IMR-90 (cell line): ENCODE measurements around the gene AKAP13. TPM values are rescaled to one million over a fixed set of nuclear protein-coding genes. Genes with fewer than 3 reads are reported as not detected.

ENCODE experiments used
- ATAC-seq: fragments of 200-7000 bp; cut with Tn5 transposase; 2 replicates; pipeline ENCODE4 v1.9.1; 2020; ENCODE audit warnings: low read depth, mild to moderate bottlenecking, moderate library complexity
- BruUV-seq: library from RNA; stranded (reverse); fragments of 400-500 nt; replicated peaks from 2 replicates; lab custom pipeline; 2021; lab: Mats Ljungman, UMichigan
- CTCF ChIA-PET: fragments of 300-600 bp; formaldehyde crosslinking; extraction: SDS; loops from one replicate; lab custom pipeline; 2021; ENCODE audit warnings: antibody characterized with exemption; lab: Yijun Ruan, JAX
- POLR2A ChIA-PET: fragments of 300-600 bp; sonication (Branson Sonifier 250); formaldehyde crosslinking; loops from one replicate; lab custom pipeline; 2022; ENCODE audit warnings: antibody characterized with exemption; ENCODE audit not compliant: unreplicated experiment; lab: Charles Lee
- DNase-seq: peaks from one replicate; pipeline ENCODE4 v3.0.0; 2013
- H2AFZ ChIP-seq: replicated peaks from 2 replicates; pipeline ENCODE3; 2013; ENCODE audit warnings: low read length, mild to moderate bottlenecking; ENCODE audit not compliant: poor library complexity
- H2AK5ac ChIP-seq: 2 replicates; pipeline ENCODE4 v1.6.1; 2013; ENCODE audit warnings: low read depth, low read length, inconsistent platforms
- H2AK9ac ChIP-seq: replicated peaks from 2 replicates; pipeline ENCODE3; 2013; ENCODE audit warnings: mild to moderate bottlenecking, low read depth, low read length, moderate library complexity; ENCODE audit not compliant: poor library complexity
- H2BK120ac ChIP-seq: 2 replicates; pipeline ENCODE4 v1.6.1; 2013; ENCODE audit warnings: low read depth, low read length, inconsistent platforms
- H2BK15ac ChIP-seq: 3 replicates; pipeline ENCODE4 v1.6.1; 2013; ENCODE audit warnings: low read depth, low read length, inconsistent platforms
- H2BK20ac ChIP-seq: 2 replicates; pipeline ENCODE4 v1.6.1; 2013; ENCODE audit warnings: low read depth, mild to moderate bottlenecking, inconsistent platforms, low read length, moderate library complexity
- H2BK5ac ChIP-seq: 2 replicates; pipeline ENCODE4 v1.6.1; 2013; ENCODE audit warnings: mild to moderate bottlenecking, low read depth, low read length, inconsistent platforms; ENCODE audit not compliant: poor library complexity, severe bottlenecking
- H3K14ac ChIP-seq: replicated peaks from 2 replicates; pipeline ENCODE4 v1.6.1; 2013; ENCODE audit warnings: low read depth, low read length, inconsistent platforms
- H3K18ac ChIP-seq: 2 replicates; pipeline ENCODE4 v1.6.1; 2013; ENCODE audit warnings: low read depth, low read length, control low read depth
- H3K23ac ChIP-seq: 2 replicates; pipeline ENCODE4 v1.6.1; 2013; ENCODE audit warnings: low read depth, low read length, inconsistent platforms
- H3K27ac ChIP-seq: 2 replicates; pipeline ENCODE4 v1.5.1; 2013; ENCODE audit warnings: mild to moderate bottlenecking, control low read depth, low read length; ENCODE audit not compliant: insufficient read depth
- H3K27me3 ChIP-seq: 2 replicates; pipeline ENCODE4 v1.6.1; 2013; ENCODE audit warnings: low read length; ENCODE audit not compliant: control insufficient read depth, insufficient read depth
- H3K36me3 ChIP-seq: 2 replicates; pipeline ENCODE4 v1.6.1; 2013; ENCODE audit warnings: low read length, mixed read lengths; ENCODE audit not compliant: control insufficient read depth, insufficient read depth
- H3K4ac ChIP-seq: 2 replicates; pipeline ENCODE4 v1.6.1; 2013; ENCODE audit warnings: low read depth, low read length, inconsistent platforms
- H3K4me1 ChIP-seq: 2 replicates; pipeline ENCODE4 v1.6.1; 2013; ENCODE audit warnings: low read length, mixed read lengths; ENCODE audit not compliant: control insufficient read depth, insufficient read depth
- H3K4me2 ChIP-seq: 2 replicates; pipeline ENCODE4 v1.6.1; 2013; ENCODE audit warnings: low read depth, mild to moderate bottlenecking, control low read depth, low read length, moderate library complexity
- H3K4me3 ChIP-seq: 2 replicates; pipeline ENCODE4 v1.5.1; 2013; ENCODE audit warnings: low read depth, mild to moderate bottlenecking, control low read depth, low read length, moderate library complexity; ENCODE audit not compliant: insufficient read depth
- H3K56ac ChIP-seq: 2 replicates; pipeline ENCODE4 v1.6.1; 2013; ENCODE audit warnings: low read length, inconsistent platforms; ENCODE audit not compliant: insufficient read depth; ENCODE audit errors: extremely low read depth
- H3K79me1 ChIP-seq, 2 experiments: 2 replicates each; pipeline ENCODE4 v1.6.1; 2013; ENCODE audit warnings: low read length in 2 of 2, inconsistent platforms in 1 of 2, low read depth in 1 of 2
- H3K9ac ChIP-seq: 2 replicates; pipeline ENCODE4 v1.6.1; 2013; ENCODE audit warnings: low read depth, low read length, control low read depth
- H3K9me1 ChIP-seq: 2 replicates; pipeline ENCODE4 v1.6.1; 2013; ENCODE audit warnings: low read length, inconsistent platforms; ENCODE audit not compliant: insufficient read depth
- H3K9me3 ChIP-seq: 2 replicates; pipeline ENCODE4 v1.6.1; 2013; ENCODE audit warnings: low read length; ENCODE audit not compliant: control insufficient read depth, insufficient read depth
- H4K20me1 ChIP-seq: 2 replicates; pipeline ENCODE4 v1.6.1; 2013; ENCODE audit warnings: low read length, inconsistent platforms; ENCODE audit not compliant: insufficient read depth
- H4K5ac ChIP-seq: 2 replicates; pipeline ENCODE4 v1.6.1; 2013; ENCODE audit warnings: mild to moderate bottlenecking, low read depth, low read length, control low read depth
- H4K8ac ChIP-seq, 2 experiments: 2 replicates each; pipeline ENCODE4 v1.6.1; 2013; ENCODE audit warnings: low read depth in 2 of 2, low read length in 2 of 2, control low read depth in 1 of 2, inconsistent platforms in 1 of 2
- H4K91ac ChIP-seq: 2 replicates; pipeline ENCODE4 v1.6.1; 2013; ENCODE audit warnings: low read depth, low read length, inconsistent platforms; ENCODE audit not compliant: insufficient read depth
- BHLHE40 ChIP-seq: fragments of 150-350 bp; IDR thresholded peaks from 2 replicates; pipeline ENCODE4 v1.6.1; 2016; ENCODE audit warnings: mild to moderate bottlenecking, low read depth, low read length
- CEBPB ChIP-seq: IDR thresholded peaks from 2 replicates; pipeline ENCODE4 v1.6.1; 2012; ENCODE audit warnings: low read depth, low read length, improper control_type of control experiment
- CHD1 ChIP-seq: IDR thresholded peaks from 2 replicates; pipeline ENCODE4 v1.6.1; 2012; ENCODE audit warnings: low read depth, low read length, improper control_type of control experiment
- FOS ChIP-seq: fragments of 150-350 bp; IDR thresholded peaks from 2 replicates; pipeline ENCODE4 v1.6.1; 2016; ENCODE audit warnings: low read depth, low read length
- MAFK ChIP-seq: IDR thresholded peaks from 2 replicates; pipeline ENCODE4 v1.6.1; 2012; ENCODE audit warnings: low read depth, low read length, improper control_type of control experiment
- NFE2L2 ChIP-seq: fragments of 150-350 bp; IDR thresholded peaks from 2 replicates; pipeline ENCODE4 v1.6.1; 2016; ENCODE audit warnings: low read depth, mild to moderate bottlenecking, low read length
- RAD21 ChIP-seq: IDR thresholded peaks from 2 replicates; pipeline ENCODE4 v1.6.1; 2012; ENCODE audit warnings: low read length, improper control_type of control experiment
- RCOR1 ChIP-seq: IDR thresholded peaks from 2 replicates; pipeline ENCODE4 v1.6.1; 2012; ENCODE audit warnings: mild to moderate bottlenecking, low read length, improper control_type of control experiment; ENCODE audit not compliant: insufficient replicate concordance
- RFX5 ChIP-seq: IDR thresholded peaks from 2 replicates; pipeline ENCODE4 v1.8.0; 2012; ENCODE audit warnings: low read depth, mild to moderate bottlenecking, low read length, moderate library complexity
- SMC3 ChIP-seq: fragments of 150-350 bp; IDR thresholded peaks from 2 replicates; pipeline ENCODE4 v1.6.1; 2016; ENCODE audit warnings: low read depth, mild to moderate bottlenecking, antibody characterized with exemption, low read length, moderate library complexity
- WGBS, 2 experiments: methylation state at CpG; one replicate each; pipeline versions ENCODE4 v1.1.5 to v1.1.7; 2013; ENCODE audit warnings: missing lambda C conversion rate in 2 of 2; ENCODE audit not compliant: insufficient read length in 1 of 2; ENCODE audit errors: extremely low coverage in 2 of 2; 5-methylcytosine and 5-hydroxymethylcytosine counted together
- dilution Hi-C: fragments of 300-500 bp; cut with HindIII; formaldehyde crosslinking; loops from one replicate; pipeline ENCODE4 v1.14.3; 2018; ENCODE audit warnings: low sequenced_read_pairs; ENCODE audit not compliant: unreplicated experiment
- in situ Hi-C: fragments of 300-500 bp; cut with MboI; formaldehyde crosslinking; loops from 3 replicates; pipeline ENCODE4 v1.14.3; 2019; ENCODE audit warnings: low sequenced_read_pairs, inconsistent platforms, mixed read lengths
- intact Hi-C: fragments of 100-400 bp; cut with micrococcal nuclease; formaldehyde crosslinking; loops from 2 replicates; pipeline ENCODE4 v1.10.0; 2022
- polyA plus RNA-seq, 3 experiments: library from polyadenylated mRNA; depleted of rRNA; stranded (reverse); fragments of >200 nt; gene quantifications; 2 replicates each; pipeline ENCODE4 v1.2.3, GENCODE V29; 2012; ENCODE audit warnings: low replicate concordance in 1 of 3
- total RNA-seq: library from RNA; depleted of rRNA; stranded (reverse); fragments of >200 nt; gene quantifications from 2 replicates; pipeline ENCODE4 v1.2.3, GENCODE V29; 2012
- TF ChIP-seq, protein P1 (sequence below): fragments of 150-350 bp; IDR thresholded peaks from 2 replicates; pipeline ENCODE4 v1.6.1; 2016; ENCODE audit warnings: low read depth, mild to moderate bottlenecking, low read length, moderate library complexity, borderline replicate concordance

AKAP13 gene
- total and polyA plus RNA-seq, 2 of the 4 experiments (the other 2 are of a cell fraction): 10.4 to 46.4 TPM

DNA sequence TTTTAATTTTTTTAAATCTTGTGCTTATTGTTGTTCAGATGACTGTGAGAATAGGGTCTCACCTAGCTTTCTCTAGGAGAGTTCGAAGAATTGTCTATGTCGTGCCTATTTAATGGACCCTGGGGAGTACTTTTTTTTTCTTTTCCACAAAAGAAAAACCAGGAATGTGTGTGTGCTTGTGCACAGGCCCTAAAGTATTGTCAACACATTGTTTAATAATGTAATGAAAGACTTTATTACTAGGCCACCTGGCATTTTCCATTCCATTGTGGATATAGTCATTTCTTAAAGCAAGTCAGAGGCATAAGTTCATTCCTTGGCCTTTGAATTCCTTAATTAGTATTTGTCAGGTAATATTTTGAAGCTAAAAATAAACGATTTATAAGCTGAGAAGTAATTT is 278.4 kb downstream of the AKAP13 start:
- Histone ChIP-seq H3K27ac (no peak overlapping the region), H2BK5ac (no peak overlapping the region), H3K9me1 (peaks cover 5% of the 10 kb centered on the region; the same call in 1 of the 2 replicates), H2AK9ac (no peak overlapping the region), H2AFZ (no peak overlapping the region), H2BK120ac (no peak overlapping the region), H3K56ac (no peak overlapping the region), H3K14ac (no peak overlapping the region), H2BK15ac (no peak overlapping the region), H2AK5ac (no peak overlapping the region), H3K79me1 (peaks cover 14 to 23% of the 10 kb centered on the region in 2 experiments), H3K23ac (no peak overlapping the region), H3K4me3 (no peak overlapping the region), H4K5ac (no peak overlapping the region), H3K36me3 (peaks cover 12% of the 10 kb centered on the region), H4K20me1 (no peaks in the 10 kb centered on the region), H4K91ac (no peak overlapping the region), H3K4me2 (no peak overlapping the region), H3K9ac (no peak overlapping the region), H4K8ac (no peak overlapping the region), H3K27me3 (no peaks in the 10 kb centered on the region), H3K4me1 (no peaks in the 10 kb centered on the region), H2BK20ac (no peak overlapping the region), H3K4ac (no peak overlapping the region), H3K18ac (no peak overlapping the region), H3K9me3 (no peaks in the 10 kb centered on the region)
- POLR2A ChIA-PET: no interaction called here
- intact Hi-C loops: no loop called here
- TF ChIP-seq, protein P1, sequence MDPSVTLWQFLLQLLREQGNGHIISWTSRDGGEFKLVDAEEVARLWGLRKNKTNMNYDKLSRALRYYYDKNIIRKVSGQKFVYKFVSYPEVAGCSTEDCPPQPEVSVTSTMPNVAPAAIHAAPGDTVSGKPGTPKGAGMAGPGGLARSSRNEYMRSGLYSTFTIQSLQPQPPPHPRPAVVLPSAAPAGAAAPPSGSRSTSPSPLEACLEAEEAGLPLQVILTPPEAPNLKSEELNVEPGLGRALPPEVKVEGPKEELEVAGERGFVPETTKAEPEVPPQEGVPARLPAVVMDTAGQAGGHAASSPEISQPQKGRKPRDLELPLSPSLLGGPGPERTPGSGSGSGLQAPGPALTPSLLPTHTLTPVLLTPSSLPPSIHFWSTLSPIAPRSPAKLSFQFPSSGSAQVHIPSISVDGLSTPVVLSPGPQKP: no peak
- TF ChIP-seq BHLHE40: no peak
- TF ChIP-seq CHD1: no peak
- no peak for TF ChIP-seq RAD21
- no peak for TF ChIP-seq RFX5
- TF ChIP-seq MAFK: no peak
- no peak for TF ChIP-seq SMC3
- no peak for TF ChIP-seq NFE2L2
- no peak for TF ChIP-seq CEBPB
- TF ChIP-seq RCOR1: no peak
- no peak for TF ChIP-seq FOS
- ATAC-seq (no peak), DNase-seq (no peak)
- CTCF ChIA-PET: interaction anchor here (1.0 kb wide), 1 partner anchor 10 kb away, joined by 3 read pairs; no protein-coding TSS in a partner anchor
- no CpG with 5 or more reads among the region's 3 CpGs for WGBS, 2 experiments
- dilution Hi-C loops: no loop called here
- BruUV-seq: no TSS peak
- in situ Hi-C loops: no loop called here
